HG02571 (cell line): ENCODE data around the gene IPPK.
"Not testable (repeated sequence)": the region's sequence is repeated elsewhere in the genome, so short reads cannot be mapped to it uniquely, and the experiment has no call there.

Source experiments
- ATAC-seq: cut with Tn5 transposase; IDR thresholded peaks from one replicate; pipeline ENCODE4 v1.9.1; 2021; ENCODE audit warnings: mild to moderate bottlenecking, moderate library complexity; ENCODE audit not compliant: unreplicated experiment

The IPPK gene

GRCh38 chr9:92601451-92601850, 68.5 kb downstream of the IPPK start:
- ATAC-seq, result no peak

- no peak for ATAC-seq
These were observed 69.3 kb downstream of the IPPK start for GRCh38 chr9:92600462-92601261.

- ATAC-seq, result no peak
These were observed 69.9 kb downstream of the IPPK start for GRCh38 chr9:92599938-92600461.

GRCh38 chr9:92598382-92598781, 71.5 kb downstream of the IPPK start:
- no peak for ATAC-seq

GRCh38 chr9:92595930-92596329, 74.0 kb downstream of the IPPK start:
- ATAC-seq, result no peak

- ATAC-seq, result not testable (repeated sequence)
These were observed 74.9 kb downstream of the IPPK start for GRCh38 chr9:92595075-92595474.

GRCh38 chr9:92592946-92593861, 76.7 kb downstream of the IPPK start:
- ATAC-seq, result no peak

GRCh38 chr9:92592537-92592936, 77.4 kb downstream of the IPPK start:
- ATAC-seq, result no peak

GRCh38 chr9:92590377-92590776, 79.6 kb downstream of the IPPK start:
- ATAC-seq, result no peak

- no peak for ATAC-seq
These were observed 80.0 kb downstream of the IPPK start for GRCh38 chr9:92589923-92590322.

GRCh38 chr9:92576175-92576574, 93.8 kb downstream of the IPPK start:
- ATAC-seq, result no peak

GRCh38 chr9:92573612-92574011, 96.3 kb downstream of the IPPK start:
- ATAC-seq, result not testable (repeated sequence)

- not testable (repeated sequence) for ATAC-seq
These were observed 98.1 kb downstream of the IPPK start for GRCh38 chr9:92571871-92572270.

GRCh38 chr9:92564982-92565381, 104.9 kb downstream of the IPPK start:
- no peak for ATAC-seq

GRCh38 chr9:92564504-92564903, 105.4 kb downstream of the IPPK start:
- ATAC-seq, result no peak
